Activated T-cell treated with anti-CD3 and anti-CD28 coated beads for 48 hours (primary cell): Measurements from ENCODE around the gene CLEC18A.
"Not testable (repeated sequence)": the region's sequence is repeated elsewhere in the genome, so short reads cannot be mapped to it uniquely, and the experiment has no call there.

Source experiments
- DNase-seq: peaks from one replicate; pipeline ENCODE4 v3.0.0-alpha.2; 2020; ENCODE audit warnings: low read depth

Gene CLEC18A

DNA sequence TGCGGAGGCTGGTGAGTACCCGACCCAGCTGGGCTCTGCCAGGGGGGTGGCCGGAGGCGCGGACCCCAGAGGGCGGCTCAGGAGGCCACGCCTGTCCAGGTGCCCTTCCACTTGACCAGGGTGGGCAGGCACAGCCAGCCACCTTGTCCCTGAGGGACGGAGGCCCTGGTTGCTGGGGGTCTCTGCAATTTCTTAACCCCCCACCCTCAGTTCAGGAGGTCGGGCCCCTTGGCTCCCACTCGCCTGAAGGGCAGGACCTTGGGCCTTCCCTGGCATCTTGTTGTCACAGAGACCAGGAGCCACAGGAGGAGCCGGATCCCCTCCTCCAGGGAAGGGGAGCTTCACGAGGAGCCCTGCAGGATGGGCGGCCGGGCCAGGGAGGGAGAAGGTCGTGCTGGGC lies 982 bp downstream of the CLEC18A start:
- DNase-seq: not testable (repeated sequence)

DNA sequence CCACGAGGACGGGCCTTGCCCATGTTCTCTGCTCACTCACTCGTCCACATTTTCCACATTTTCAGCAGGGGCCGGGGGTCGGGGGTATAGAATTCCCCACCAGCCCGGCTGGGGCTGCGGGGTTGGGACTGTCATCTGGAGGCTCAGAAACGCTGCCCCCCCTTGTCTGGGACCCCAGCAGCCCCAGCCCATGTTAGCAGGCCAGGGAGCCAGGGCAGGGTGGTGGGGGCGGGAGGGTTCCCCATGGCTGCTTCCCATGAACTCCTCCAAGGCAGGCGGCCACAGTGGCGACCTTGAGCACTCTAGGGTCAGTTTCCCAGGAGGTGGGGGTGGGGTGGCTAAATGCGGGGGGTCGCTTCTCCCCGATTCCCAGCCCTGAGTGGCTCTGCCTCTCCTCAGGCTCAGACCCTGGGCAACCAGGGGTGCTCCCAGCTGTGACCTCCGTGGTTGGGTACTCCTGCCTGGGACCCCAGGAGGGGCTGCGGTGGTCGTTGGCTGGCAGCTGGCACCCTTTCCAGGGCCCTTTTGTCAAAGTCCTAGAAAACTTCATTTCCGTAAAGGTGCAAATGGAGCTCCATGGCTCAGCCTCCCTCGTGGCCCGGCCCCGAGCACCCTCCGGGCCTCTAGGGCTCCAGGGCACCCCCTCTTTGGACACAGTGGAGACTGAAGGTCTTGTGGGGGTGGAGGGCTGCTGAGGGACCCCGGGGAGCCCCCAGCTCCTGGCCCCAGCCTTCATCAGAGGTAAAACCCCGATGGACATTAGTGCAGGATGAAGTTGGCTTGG lies 1.6 kb downstream of the CLEC18A start:
- not testable (repeated sequence) for DNase-seq

DNA sequence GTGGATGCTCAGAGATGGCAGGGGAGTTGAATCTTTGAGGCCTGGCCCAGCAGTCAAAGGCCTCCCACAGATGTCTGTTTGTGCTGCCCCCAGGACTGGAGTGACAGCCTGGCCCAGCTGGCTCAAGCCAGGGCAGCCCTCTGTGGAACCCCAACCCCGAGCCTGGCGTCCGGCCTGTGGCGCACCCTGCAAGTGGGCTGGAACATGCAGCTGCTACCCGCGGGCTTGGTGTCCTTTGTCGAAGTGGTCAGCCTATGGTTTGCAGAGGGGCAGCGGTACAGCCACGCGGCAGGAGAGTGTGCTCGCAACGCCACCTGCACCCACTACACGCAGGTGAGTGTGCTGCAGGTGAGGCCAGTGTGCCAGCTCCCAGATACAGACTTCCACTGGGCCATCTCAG lies 3.1 kb downstream of the CLEC18A start:
- not testable (repeated sequence) for DNase-seq

DNA sequence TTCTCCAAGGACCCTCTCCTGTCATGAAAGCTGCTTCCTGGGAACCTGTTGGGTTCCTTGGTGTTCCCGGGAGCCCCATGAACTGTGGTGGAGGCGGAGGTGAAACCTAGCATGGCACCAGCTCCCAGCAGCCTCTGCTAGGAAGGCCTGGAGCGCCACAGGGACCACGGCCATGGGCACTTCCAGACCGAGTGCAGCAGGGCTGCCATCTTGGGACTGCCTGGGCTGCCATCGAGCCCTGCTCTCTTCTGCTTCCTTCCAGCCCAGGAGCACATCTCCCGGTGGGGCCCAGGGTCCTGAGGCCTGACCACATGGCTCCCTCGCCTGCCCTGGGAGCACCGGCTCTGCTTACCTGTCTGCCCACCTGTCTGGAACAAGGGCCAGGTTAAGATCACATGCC lies 12.2 kb downstream of the CLEC18A start:
- not testable (repeated sequence) for DNase-seq

DNA sequence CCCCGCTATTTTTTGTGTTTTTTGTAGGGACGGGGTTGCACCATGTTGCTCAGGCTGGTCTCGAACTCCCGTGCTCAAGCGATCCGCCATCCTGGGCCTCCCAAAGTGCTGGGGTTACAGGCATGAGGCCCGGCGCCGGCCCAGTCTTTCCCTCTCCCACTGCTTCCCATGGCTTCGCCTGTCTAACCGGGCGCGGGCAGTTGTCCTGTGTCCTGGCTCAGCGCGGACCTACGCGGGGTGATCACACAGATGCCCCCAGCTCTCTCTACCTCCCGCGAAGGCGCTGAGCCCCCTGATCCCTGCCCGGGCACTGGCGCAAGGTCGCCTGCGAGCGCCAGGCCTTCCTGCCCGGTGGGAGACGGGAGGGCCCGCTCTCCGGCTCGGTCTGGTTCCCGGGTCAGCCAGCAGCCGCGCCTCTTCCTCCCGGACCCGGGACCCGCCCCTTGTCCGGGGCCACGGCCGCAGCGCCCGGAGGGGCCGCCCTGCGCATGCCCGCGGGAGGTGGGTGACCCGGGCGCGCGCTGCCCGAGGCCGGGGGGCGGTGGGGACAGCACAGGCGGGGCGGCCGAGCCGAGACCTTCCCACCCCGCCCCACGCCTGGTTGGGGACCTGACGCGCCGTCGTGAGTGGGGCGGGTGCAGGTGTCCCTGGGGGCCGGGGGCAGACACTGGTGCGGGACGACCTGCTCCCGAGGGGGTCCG lies 14.0 kb downstream of the CLEC18A start:
- peak; percentile 4 for DNase-seq

DNA sequence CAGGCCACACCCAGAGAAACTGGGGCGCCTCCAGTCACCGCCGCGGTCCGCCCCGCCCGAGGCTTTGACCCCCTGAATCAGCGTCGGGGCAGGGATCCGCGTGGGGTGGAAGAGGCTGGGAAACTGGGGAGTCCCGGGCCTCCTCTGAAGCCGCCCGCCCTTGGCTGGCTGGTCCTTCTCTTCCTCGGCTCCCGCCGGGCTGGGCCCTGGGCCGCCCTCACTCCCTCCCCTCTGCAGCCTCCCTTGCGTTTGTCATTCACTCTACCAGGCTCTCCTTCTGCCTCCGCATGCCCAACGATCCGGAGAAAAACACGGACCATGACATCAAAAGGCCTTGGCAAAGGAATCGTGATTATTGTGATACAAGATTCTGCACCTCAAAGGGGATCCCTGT lies 14.5 kb downstream of the CLEC18A start:
- DNase-seq: not testable (repeated sequence)

DNA sequence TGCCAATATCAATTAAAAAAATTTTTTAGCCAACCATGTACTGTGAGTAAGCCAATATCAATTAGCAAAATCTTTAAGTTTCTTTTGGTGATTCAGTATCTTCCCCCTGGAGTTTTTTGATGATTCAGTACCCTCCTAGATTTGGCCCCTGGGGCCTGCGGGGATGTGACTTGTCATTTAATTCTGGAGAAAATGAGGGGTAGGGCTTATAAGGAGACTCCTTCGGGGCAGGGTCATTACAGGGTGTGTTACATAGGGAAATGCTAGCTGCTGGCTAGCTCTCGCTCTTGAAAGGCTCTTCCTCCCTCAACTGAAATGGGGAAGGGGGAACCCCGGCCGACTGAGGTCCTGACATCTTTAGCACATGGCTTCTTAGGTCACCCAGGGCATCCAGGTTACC lies 16.6 kb downstream of the CLEC18A start:
- DNase-seq: not testable (repeated sequence)

DNA sequence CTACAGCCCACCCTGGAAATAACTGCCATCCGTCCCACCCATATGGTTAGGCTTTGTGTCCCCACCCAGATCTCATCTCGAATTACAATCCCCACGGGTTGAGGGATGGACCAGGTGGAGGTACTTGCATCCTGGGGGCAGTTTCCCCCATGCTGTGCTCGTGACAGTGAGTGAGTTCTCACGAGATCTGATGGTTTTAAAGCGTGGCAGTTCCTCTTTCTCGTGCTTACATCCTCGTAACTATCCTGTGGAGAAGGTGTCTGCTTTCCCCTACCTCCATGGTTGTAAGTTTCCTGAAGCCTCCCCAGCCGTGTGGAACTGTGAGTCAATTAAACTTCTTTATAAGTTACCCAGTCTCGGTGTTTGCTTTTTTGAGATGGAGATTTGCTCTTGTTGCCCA lies 17.0 kb downstream of the CLEC18A start:
- DNase-seq: not testable (repeated sequence)

DNA sequence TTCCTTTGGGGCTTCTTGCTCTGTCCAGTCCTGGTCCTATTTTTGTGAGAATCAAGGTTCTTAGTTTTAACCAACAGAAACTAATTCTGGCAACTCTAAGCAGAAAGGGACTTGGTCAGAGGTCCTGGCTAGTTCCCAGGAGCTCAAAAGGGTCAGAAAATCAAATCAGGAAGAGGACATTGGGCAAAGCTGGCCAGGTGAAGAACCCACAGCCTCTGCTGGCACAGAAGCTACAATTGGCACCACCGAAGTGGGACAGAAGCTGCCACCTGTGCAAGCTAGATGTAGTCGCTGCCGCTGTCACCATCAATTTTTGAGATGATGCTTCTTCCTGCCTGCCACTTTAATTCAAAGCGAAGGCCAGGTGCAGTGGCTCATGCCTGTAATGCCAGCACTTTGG lies 18.5 kb downstream of the CLEC18A start:
- not testable (repeated sequence) for DNase-seq

DNA sequence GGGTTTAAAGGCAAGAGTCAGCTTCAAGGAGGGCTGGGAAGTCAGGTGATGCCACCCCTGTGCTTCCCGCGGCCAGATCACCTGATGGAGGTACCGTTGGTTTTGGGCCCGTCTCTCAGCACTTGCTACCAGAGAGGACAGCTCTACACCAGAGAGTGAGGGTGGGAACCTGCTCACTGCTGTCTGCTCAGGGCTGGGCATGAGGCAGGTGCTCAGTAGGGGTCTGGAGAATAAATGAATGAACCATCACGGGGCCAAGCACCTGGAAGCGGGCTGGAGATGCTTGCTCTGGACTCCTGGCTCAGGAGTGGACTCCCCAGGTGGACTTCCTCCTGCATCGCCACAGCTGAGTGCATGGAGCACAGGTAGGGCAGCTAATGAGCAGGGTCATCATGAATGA lies 21.0 kb downstream of the CLEC18A start:
- DNase-seq: not testable (repeated sequence)

DNA sequence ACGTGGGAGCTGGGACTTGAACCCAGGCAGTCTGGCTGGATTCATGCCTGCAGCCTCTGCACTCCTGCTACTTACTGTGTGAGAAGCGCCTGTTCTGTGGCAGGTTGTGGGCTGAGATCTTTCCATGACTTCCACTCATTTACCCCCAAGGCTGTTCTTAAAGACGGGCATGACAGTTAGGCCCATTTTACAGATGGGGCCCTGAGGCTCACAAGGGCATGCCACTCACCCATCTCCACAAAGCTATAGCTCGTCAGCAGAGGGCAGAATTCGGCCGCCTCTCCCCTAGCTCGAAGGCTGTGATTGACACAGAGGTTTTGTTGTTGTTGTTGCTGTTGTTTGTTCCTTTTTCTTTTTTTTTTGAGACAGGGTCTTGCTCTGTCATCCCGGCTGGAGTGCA lies 21.8 kb downstream of the CLEC18A start:
- DNase-seq: not testable (repeated sequence)

DNA sequence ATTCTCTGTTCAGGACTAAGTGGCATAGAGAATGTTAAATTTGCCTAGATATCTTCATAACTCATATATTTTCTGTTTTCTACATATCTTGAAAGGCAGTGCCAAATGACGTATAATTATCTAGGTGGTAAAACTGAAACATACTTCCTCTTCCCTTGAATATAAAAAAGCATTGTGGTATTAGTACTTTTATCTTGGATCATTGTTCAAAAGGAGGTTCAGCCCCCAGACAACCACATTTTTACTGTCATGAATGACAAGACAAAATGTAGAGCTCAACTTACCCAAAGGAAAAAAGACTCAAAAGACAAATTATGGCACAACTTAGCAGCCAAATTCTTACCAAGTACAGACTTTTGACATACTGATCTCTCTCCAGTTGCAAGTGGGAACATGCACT lies 34.1 kb downstream of the CLEC18A start:
- not testable (repeated sequence) for DNase-seq

DNA sequence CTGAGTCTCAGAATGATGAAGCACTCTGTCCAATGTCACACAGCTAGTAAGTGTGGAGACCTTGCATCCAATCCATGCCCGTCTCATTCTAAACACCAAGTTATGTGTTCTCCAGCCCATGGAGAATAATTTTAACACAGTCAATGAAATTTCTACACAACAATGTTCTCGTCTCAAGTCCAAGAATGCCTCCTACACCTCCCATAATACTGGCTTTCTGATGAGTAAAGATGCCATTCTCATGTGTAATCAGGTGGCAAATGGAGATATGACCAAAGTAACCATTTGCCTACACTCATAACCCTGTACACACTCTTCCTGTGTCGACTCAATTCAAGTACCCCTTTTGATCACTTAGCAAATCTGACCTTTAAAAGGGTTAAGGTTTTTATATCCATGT lies 46.8 kb downstream of the CLEC18A start:
- DNase-seq: not testable (repeated sequence)

DNA sequence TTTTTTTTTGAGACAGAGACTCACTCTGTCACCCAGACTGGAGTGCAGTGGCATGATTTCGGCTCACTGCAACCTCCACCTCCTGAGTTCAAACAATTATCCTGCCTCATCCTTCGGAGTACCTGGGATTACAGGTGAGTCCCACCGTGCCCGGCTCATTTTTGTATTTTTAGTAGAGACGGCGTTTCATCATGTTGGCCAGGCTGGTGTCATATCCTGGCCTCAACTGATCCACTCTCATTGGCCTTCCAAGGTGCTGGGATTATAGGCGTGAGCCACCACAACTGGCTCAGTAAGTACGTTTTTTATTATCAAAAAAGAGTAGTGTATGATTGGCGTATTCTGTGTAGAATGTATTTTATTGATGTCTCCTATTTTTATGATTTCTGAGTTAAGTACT lies 48.7 kb downstream of the CLEC18A start:
- not testable (repeated sequence) for DNase-seq

DNA sequence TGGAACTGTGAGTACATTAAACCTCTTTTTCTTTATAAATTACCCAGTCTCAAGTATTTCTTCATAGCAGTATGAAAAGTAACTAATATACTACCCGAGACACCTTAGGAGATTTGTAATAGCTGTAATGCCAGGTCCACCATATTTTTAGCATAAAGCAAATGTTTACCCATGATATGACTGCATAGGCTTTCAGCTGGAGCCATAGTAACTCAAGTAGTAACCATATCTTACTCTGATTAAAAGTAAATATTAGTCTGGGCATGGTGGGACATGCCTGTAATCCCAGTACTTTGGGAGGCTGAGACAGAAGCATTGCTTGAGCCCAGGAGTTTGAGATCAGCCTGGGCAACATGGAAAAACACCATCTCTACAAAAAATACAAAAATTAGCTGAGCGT lies 52.4 kb downstream of the CLEC18A start:
- DNase-seq: not testable (repeated sequence)

DNA sequence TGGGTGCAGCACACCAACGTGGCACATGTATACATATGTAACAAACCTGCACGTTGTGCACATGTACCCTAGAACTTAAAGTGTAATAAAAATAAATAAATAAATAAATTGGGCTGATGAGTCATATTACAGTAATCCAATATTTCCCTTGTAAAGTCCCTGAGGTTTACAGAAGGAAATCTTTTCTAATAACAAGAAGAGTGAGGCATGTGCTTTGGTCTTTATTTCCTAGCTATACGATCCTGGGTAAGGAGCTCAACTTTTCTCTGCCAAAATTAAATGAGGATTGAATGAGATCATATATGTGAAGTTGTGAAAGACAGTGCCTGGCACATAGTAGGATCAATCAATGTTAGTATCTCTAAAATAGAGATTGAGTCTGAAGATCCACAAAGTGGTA lies 57.5 kb downstream of the CLEC18A start:
- not testable (repeated sequence) for DNase-seq

DNA sequence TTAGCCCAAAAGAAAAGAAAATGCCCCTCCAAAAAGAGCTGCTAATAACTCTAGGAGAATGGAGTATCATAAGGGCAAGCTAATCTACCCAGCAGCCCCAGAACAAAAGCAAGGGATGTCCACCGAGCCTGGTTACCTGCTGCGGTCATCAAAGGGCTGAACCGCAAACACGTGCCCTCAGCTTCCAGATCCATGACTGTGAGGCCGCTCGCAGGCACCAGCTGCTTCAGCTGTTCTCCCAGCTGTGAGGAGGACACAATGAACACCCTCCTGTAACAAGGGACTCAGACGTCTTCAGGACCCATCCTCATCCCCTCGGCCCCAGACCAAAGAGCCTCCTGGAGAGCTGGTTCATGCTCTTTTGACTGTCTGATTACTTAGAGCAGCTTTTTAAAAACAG lies 59.5 kb downstream of the CLEC18A start:
- not testable (repeated sequence) for DNase-seq

DNA sequence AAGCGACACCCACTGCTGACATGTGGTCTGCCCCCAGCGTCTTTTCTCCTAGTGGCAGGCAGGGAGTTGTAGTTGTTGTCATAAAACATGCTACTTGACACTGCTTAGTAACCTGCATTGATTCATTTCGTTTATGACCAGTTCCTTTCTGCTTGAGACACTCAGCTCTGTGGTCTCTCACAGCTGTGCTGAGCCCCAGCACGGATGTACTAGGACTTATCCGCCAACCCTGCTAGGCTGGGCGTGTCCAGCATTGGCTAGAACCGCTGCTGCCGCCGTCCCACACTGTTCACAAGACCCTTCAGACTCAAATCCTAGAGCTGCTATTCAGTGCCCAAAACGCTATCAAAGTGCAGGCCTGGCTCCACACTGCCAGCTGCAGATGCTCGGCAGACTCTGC lies 60.0 kb downstream of the CLEC18A start:
- DNase-seq: not testable (repeated sequence)

DNA sequence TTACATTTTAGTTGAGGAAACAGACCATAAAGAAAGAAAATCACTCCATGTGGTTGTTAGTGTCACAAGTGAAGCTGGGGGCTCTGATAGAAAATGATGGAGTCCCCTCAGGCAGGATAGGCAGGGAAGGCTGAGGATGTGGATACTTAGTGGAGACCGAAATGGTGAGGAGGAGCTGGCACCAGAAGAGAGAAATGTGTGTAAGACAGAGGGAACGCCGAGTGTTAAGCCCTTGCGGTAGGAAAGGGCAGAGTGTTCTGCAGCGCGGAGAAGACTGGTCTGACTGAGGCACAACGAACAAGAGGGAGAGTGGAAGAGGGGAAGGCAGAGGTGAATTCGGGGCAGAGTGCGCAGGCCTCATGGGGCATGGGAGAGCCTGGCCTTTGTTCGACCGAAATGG lies 61.2 kb downstream of the CLEC18A start:
- not testable (repeated sequence) for DNase-seq

DNA sequence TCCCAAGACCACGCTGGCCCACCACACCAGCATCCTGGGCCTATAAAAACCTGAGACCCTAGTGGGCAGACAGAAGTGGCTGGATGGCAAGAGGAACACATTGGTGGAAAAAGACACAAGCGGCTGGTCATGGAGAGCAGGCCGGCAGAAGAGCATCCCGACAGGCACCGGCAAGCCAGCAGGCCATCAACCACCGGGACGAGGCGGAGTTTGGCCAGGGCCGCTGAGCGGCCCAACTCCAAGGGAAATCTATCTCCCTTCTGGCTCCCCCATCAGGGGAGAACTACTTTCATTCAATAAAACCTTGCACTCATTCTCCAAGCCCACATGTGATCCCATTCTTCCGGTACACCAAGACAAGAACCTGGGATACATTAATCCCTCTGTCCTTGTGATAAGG lies 61.8 kb downstream of the CLEC18A start:
- not testable (repeated sequence) for DNase-seq
